SK-N-SH (cell line): ENCODE data around the gene ZC3H18. TPM values are rescaled to one million over a fixed set of nuclear protein-coding genes. Genes with fewer than 3 reads are reported as not detected.

Experiments used
- CTCF ChIA-PET: fragments of 300-600, 350-600 bp; formaldehyde crosslinking; extraction: SDS; loops from one replicate; lab custom pipeline; 2021; lab: Yijun Ruan, JAX
- POLR2A ChIA-PET: fragments of 350-600 bp; sonication (Branson Sonifier 250); formaldehyde crosslinking; extraction: SDS; loops from one replicate; lab custom pipeline; 2020; ENCODE audit warnings: antibody characterized with exemption, inconsistent platforms; lab: Yijun Ruan, JAX
- DNase-seq: peaks from one replicate; pipeline ENCODE4 v3.0.0; 2012
- H2AFZ ChIP-seq: fragments of 200-600 bp; sonication (generic); 2 replicates; pipeline ENCODE4 v1.8.1; 2016; ENCODE audit warnings: antibody characterized with exemption, mild to moderate bottlenecking, low read depth
- H3F3A ChIP-seq: fragments of 200-600 bp; sonication (generic); replicated peaks from 2 replicates; pipeline ENCODE3; 2016; ENCODE audit warnings: antibody characterized with exemption, mild to moderate bottlenecking; ENCODE audit not compliant: insufficient read depth
- H3K27ac ChIP-seq, 2 experiments: fragments of 200-500 bp in 1 of 2; fragments of 200-600 bp in 1 of 2; sonication (Bioruptor generic) in 1 of 2; sonication (generic), shearing (Covaris generic) in 1 of 2; 2 replicates each; pipeline versions ENCODE4 v1.5.1 to v1.6.1; 2014 to 2016; ENCODE audit warnings: low read depth in 2 of 2, inconsistent platforms in 1 of 2, low read length in 1 of 2, mild to moderate bottlenecking in 1 of 2, mixed read lengths in 1 of 2
- H3K27me3 ChIP-seq: fragments of 200-600 bp; sonication (generic), shearing (Covaris generic); 2 replicates; pipeline ENCODE4 v1.6.1; 2016; ENCODE audit warnings: mixed run types; ENCODE audit not compliant: insufficient read depth
- H3K36me3 ChIP-seq, 2 experiments: fragments of 200-500 bp in 1 of 2; fragments of 200-600 bp in 1 of 2; sonication (Bioruptor generic) in 1 of 2; sonication (generic) in 1 of 2; replicated peaks in 1 of 2; 2 replicates each; pipeline versions ENCODE3 to v1.5.1; 2014 to 2016; ENCODE audit warnings: low read length in 1 of 2, mild to moderate bottlenecking in 1 of 2; ENCODE audit not compliant: insufficient read depth in 2 of 2, control insufficient read depth in 1 of 2
- H3K4me1 ChIP-seq, 2 experiments: fragments of 200-500 bp in 1 of 2; fragments of 200-600 bp in 1 of 2; sonication (Bioruptor generic) in 1 of 2; sonication (generic), shearing (Covaris generic) in 1 of 2; 2 replicates each; pipeline versions ENCODE4 v1.5.1 to v1.6.1; 2014 to 2016; ENCODE audit warnings: low read depth in 1 of 2, low read length in 1 of 2, mixed run types in 1 of 2; ENCODE audit not compliant: insufficient read depth in 2 of 2, control insufficient read depth in 1 of 2
- H3K4me2 ChIP-seq: fragments of 200-600 bp; sonication (generic), shearing (Covaris generic); 2 replicates; pipeline ENCODE4 v1.6.1; 2017; ENCODE audit warnings: mixed run types
- H3K4me3 ChIP-seq, 2 experiments: fragments of 200-500 bp in 1 of 2; fragments of 200-600 bp in 1 of 2; sonication (Bioruptor generic) in 1 of 2; sonication (generic), shearing (Covaris generic) in 1 of 2; 2 replicates each; pipeline versions ENCODE4 v1.5.1 to v1.8.1; 2014 to 2016; ENCODE audit warnings: low read depth in 2 of 2, inconsistent platforms in 1 of 2, low read length in 1 of 2, mild to moderate bottlenecking in 1 of 2, mixed read lengths in 1 of 2, moderate library complexity in 1 of 2
- H3K79me2 ChIP-seq: fragments of 200-600 bp; sonication (generic); 2 replicates; pipeline ENCODE4 v1.8.1; 2017; ENCODE audit warnings: mild to moderate bottlenecking; ENCODE audit not compliant: insufficient read depth
- H3K9ac ChIP-seq: fragments of 200-600 bp; sonication (generic); 2 replicates; pipeline ENCODE4 v1.6.1; 2017; ENCODE audit warnings: mixed run types
- H3K9me2 ChIP-seq: fragments of 200-600 bp; sonication (generic); 2 replicates; pipeline ENCODE4 v1.6.1; 2017; ENCODE audit warnings: mixed run types
- H3K9me3 ChIP-seq: fragments of 200-600 bp; sonication (generic); 2 replicates; pipeline ENCODE4 v1.6.1; 2017; ENCODE audit warnings: mixed run types, mild to moderate bottlenecking, moderate library complexity
- H4K20me1 ChIP-seq: fragments of 200-600 bp; sonication (generic); 2 replicates; pipeline ENCODE4 v1.6.1; 2017; ENCODE audit warnings: mild to moderate bottlenecking, mixed run types; ENCODE audit not compliant: insufficient read depth
- ELF1 ChIP-seq: IDR thresholded peaks from 2 replicates; pipeline ENCODE4 v1.4.0; 2012
- EP300 ChIP-seq, 2 experiments: IDR thresholded peaks; 2 replicates each; pipeline versions ENCODE4 v1.4.0 to v1.6.1; 2012; ENCODE audit warnings: borderline replicate concordance in 1 of 2, low read depth in 1 of 2, low read length in 1 of 2
- FOSL2 ChIP-seq: IDR thresholded peaks from 2 replicates; pipeline ENCODE4 v1.4.0; 2012; ENCODE audit warnings: low read depth, mild to moderate bottlenecking, moderate library complexity, borderline replicate concordance
- JUND ChIP-seq: IDR thresholded peaks from 2 replicates; pipeline ENCODE4 v1.4.0; 2012
- RAD21 ChIP-seq: IDR thresholded peaks from 2 replicates; pipeline ENCODE4 v1.6.1; 2012; ENCODE audit warnings: mild to moderate bottlenecking, low read length
- RCOR1 ChIP-seq: fragments of 150-350 bp; IDR thresholded peaks from 2 replicates; pipeline ENCODE4 v1.6.1; 2017; ENCODE audit warnings: antibody characterized with exemption, low read length
- RFX5 ChIP-seq: IDR thresholded peaks from 2 replicates; pipeline ENCODE4 v1.6.1; 2012; ENCODE audit warnings: mild to moderate bottlenecking, improper control_type of control experiment, low read length
- RXRA ChIP-seq: IDR thresholded peaks from 2 replicates; pipeline ENCODE4 v1.4.0; 2012; ENCODE audit warnings: low read depth, mild to moderate bottlenecking, borderline replicate concordance
- TAF1 ChIP-seq: IDR thresholded peaks from 2 replicates; pipeline ENCODE4 v1.6.1; 2012; ENCODE audit warnings: low read depth, mild to moderate bottlenecking, low read length, moderate library complexity, borderline replicate concordance
- TEAD4 ChIP-seq: IDR thresholded peaks from 2 replicates; pipeline ENCODE4 v1.4.0; 2012; ENCODE audit warnings: mild to moderate bottlenecking, borderline replicate concordance; ENCODE audit not compliant: insufficient read depth
- USF1 ChIP-seq: IDR thresholded peaks from 2 replicates; pipeline ENCODE4 v1.4.0; 2012; ENCODE audit warnings: low read depth, borderline replicate concordance
- USF2 ChIP-seq: fragments of 150-350 bp; IDR thresholded peaks from 2 replicates; pipeline ENCODE4 v1.6.1; 2017; ENCODE audit warnings: antibody characterized with exemption, low read length, low read depth, borderline replicate concordance
- WGBS: methylation state at CpG from one replicate; pipeline ENCODE4 v1.1.6; 2017; ENCODE audit warnings: low lambda C conversion rate; 5-methylcytosine and 5-hydroxymethylcytosine counted together
- polyA plus RNA-seq, 3 experiments: library from polyadenylated mRNA; depleted of rRNA; stranded (reverse); fragments of >200 nt; gene quantifications; 2 replicates each; pipeline ENCODE4 v1.2.3, GENCODE V29; 2012
- TF ChIP-seq, protein P1 (sequence below): fragments of 150-350 bp; IDR thresholded peaks from 2 replicates; pipeline ENCODE4 v1.6.1; 2016; ENCODE audit warnings: mild to moderate bottlenecking, low read depth, low read length

Gene ZC3H18
- polyA plus RNA-seq, 1 of the 3 experiments (the other 2 are of a cell fraction) = 32.7 TPM

DNA sequence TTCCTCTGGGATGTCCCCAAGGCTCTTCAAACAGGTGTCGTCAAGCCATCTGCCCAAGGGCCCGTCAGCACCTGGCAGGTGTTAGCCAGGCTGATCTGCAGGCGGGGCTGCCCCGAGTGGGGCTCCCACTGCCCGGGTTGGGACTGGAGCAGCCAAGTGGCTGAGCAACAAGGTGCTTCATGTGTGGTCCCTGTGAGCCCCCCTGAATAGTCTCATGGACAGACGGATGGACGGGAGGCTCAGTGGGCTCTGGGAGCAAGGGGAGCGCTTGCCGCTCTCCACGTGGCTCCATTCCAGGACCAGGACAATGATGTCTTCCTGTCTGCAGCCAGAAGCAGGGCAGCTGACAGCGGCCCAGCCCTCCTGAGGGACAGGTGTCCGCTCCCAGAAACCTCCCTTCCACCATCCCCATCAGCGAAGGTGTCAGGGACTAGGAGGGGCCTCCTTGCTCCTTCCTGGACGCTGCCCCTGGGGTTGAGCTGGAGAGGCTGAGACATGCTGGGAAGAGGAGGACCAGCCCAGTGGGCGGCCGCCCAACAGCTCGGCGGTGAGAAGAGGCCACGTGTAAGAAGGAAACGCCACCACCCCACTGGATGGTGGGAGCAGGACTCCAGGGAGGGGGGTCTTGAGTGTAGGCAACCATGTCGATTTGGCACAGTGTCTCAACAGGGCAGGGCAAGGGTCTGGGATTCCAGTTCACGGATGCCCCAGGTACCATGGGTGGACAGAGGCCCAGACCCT, 106.5 kb downstream of the ZC3H18 start:
- Histone ChIP-seq H3K36me3 (no peaks in the 10 kb centered on the region), H3K9me3 (no peaks in the 10 kb centered on the region), H4K20me1 (no peaks in the 10 kb centered on the region), H3F3A (no peaks in the 10 kb centered on the region), H3K4me2 (no peak overlapping the region), H3K79me2 (no peaks in the 10 kb centered on the region), H3K9me2 (no peaks in the 10 kb centered on the region), H3K27ac (no peak overlapping the region), H3K4me1 (peaks cover 0 to 5% of the 10 kb centered on the region in 2 experiments; a peak in 1 of 4 replicates), H3K9ac (no peak overlapping the region)
- 85% methylated on average over 12 of the region's 22 CpGs for WGBS
- POLR2A ChIA-PET = no interaction called here
- CTCF ChIA-PET = interaction anchor here (1.4 kb wide), 1 partner anchor 8 kb away, joined by 5 read pairs; no protein-coding TSS in a partner anchor
- TF ChIP-seq ELF1 = no peak
- TF ChIP-seq FOSL2 = no peak
- no peak for TF ChIP-seq USF1
- TF ChIP-seq TAF1 = no peak
- TF ChIP-seq RAD21 = no peak
- no peak for TF ChIP-seq RXRA
- no peak for TF ChIP-seq RFX5
- no peak for TF ChIP-seq USF2
- TF ChIP-seq TEAD4 = no peak
- no peak for TF ChIP-seq EP300 (IDR thresholded peaks at IDR 0.05; ENCODE audit: borderline replicate concordance in 1 of 2, low read depth in 1 of 2, low read length in 1 of 2)
- TF ChIP-seq, all 33 proteins: peak for 0
- Histone ChIP-seq H2AFZ (no peak overlapping the region), H3K27me3 (no peaks in the 10 kb centered on the region), H3K4me3 (no peak overlapping the region)
- no peak for DNase-seq

- CTCF ChIA-PET = no interaction called here
Observed at GRCh38 chr16:88677721-88678120, 107.5 kb downstream of the ZC3H18 start.

More at GRCh38 chr16:88677721-88678120, 107.5 kb downstream of the ZC3H18 start:
- Histone ChIP-seq H3K9me2 (no peaks in the 10 kb centered on the region), H2AFZ (no peak overlapping the region), H4K20me1 (no peaks in the 10 kb centered on the region), H3K27me3 (no peaks in the 10 kb centered on the region), H3K9ac (no peak overlapping the region), H3K27ac (no peak overlapping the region), H3K9me3 (no peaks in the 10 kb centered on the region), H3K4me2 (no peak overlapping the region), H3K36me3 (no peaks in the 10 kb centered on the region), H3K4me3 (no peak overlapping the region), H3K4me1 (peaks cover 0 to 5% of the 10 kb centered on the region in 2 experiments; a peak in 1 of 4 replicates), H3F3A (no peaks in the 10 kb centered on the region), H3K79me2 (no peaks in the 10 kb centered on the region)
- 43% methylated on average over 9 of the region's 13 CpGs for WGBS
- no peak for DNase-seq
- TF ChIP-seq JUND = no peak
- TF ChIP-seq, protein P1, sequence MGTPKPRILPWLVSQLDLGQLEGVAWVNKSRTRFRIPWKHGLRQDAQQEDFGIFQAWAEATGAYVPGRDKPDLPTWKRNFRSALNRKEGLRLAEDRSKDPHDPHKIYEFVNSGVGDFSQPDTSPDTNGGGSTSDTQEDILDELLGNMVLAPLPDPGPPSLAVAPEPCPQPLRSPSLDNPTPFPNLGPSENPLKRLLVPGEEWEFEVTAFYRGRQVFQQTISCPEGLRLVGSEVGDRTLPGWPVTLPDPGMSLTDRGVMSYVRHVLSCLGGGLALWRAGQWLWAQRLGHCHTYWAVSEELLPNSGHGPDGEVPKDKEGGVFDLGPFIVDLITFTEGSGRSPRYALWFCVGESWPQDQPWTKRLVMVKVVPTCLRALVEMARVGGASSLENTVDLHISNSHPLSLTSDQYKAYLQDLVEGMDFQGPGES = no peak
- TF ChIP-seq RCOR1 = no peak
- POLR2A ChIA-PET = no interaction called here
